HCT116 (cell line): Measurements from ENCODE around the gene MCF2L2. TPM values are rescaled to one million over a fixed set of nuclear protein-coding genes. Genes with fewer than 3 reads are reported as not detected.

ENCODE experiments used
- ATAC-seq: fragments of 200-7000 bp; cut with Tn5 transposase; 2 replicates; pipeline ENCODE4 v1.9.1; 2020; ENCODE audit warnings: mild to moderate bottlenecking, moderate library complexity
- BruUV-seq: library from RNA; stranded (reverse); fragments of 400-500 nt; replicated peaks from 2 replicates; lab custom pipeline; 2021; lab: Mats Ljungman, UMichigan
- CTCF ChIA-PET: fragments of 300-600 bp; sonication (Branson Sonifier 250); formaldehyde crosslinking; loops from one replicate; lab custom pipeline; 2021; ENCODE audit warnings: antibody characterized with exemption; lab: Charles Lee
- POLR2A ChIA-PET: fragments of 300-600, 350-600 bp; sonication (Branson Sonifier 250); formaldehyde crosslinking; loops from one replicate; lab custom pipeline; 2021; ENCODE audit warnings: antibody characterized with exemption; lab: Charles Lee
- RAD21 ChIA-PET, 2 experiments: fragments of 300-600 bp; sonication (Branson Sonifier 250); formaldehyde crosslinking; loops; one replicate each; lab custom pipeline; 2023; ENCODE audit warnings: low total read pairs in 2 of 2; ENCODE audit not compliant: uncharacterized antibody in 2 of 2, unreplicated experiment in 2 of 2, low non-redundant PET in 1 of 2; lab: Charles Lee
- DNase-seq: peaks from one replicate; pipeline ENCODE4 v3.0.0-alpha.2; 2010; ENCODE audit warnings: low read depth, low spot score
- H2AFZ ChIP-seq: fragments of 200-600 bp; shearing (Covaris generic), sonication (generic); 2 replicates; pipeline ENCODE4 v1.6.1; 2017; ENCODE audit warnings: low read depth, mixed run types, mixed read lengths, antibody characterized with exemption, low read length; ENCODE audit not compliant: poor library complexity, severe bottlenecking
- H3K27ac ChIP-seq: 2 replicates; pipeline ENCODE4 v1.5.1; 2012; ENCODE audit warnings: low read depth, low read length
- H3K27me3 ChIP-seq: fragments of 200-600 bp; sonication (generic); 2 replicates; pipeline ENCODE4 v1.6.1; 2016; ENCODE audit warnings: mixed run types, low read length, mixed read lengths; ENCODE audit not compliant: insufficient read depth
- H3K36me3 ChIP-seq, 2 experiments: fragments of 200-500 bp in 1 of 2; fragments of 200-600 bp in 1 of 2; sonication (Bioruptor generic) in 1 of 2; sonication (generic) in 1 of 2; 2 replicates each; pipeline versions ENCODE4 v1.5.1 to v1.6.1; 2014 to 2016; ENCODE audit warnings: low read length in 2 of 2, inconsistent platforms in 1 of 2, mixed read lengths in 1 of 2, mixed run types in 1 of 2; ENCODE audit not compliant: insufficient read depth in 2 of 2, control insufficient read depth in 1 of 2
- H3K4me1 ChIP-seq, 2 experiments: fragments of 200-600 bp in 1 of 2; sonication (generic) in 1 of 2; 2 replicates each; pipeline versions ENCODE4 v1.5.1 to v1.6.1; 2012 to 2017; ENCODE audit warnings: low read length in 2 of 2, inconsistent platforms in 1 of 2, mild to moderate bottlenecking in 1 of 2, mixed read lengths in 1 of 2, mixed run types in 1 of 2, moderate library complexity in 1 of 2; ENCODE audit not compliant: insufficient read depth in 2 of 2, control insufficient read depth in 1 of 2
- H3K4me2 ChIP-seq: fragments of 200-600 bp; sonication (generic); 2 replicates; pipeline ENCODE4 v1.6.1; 2017; ENCODE audit warnings: mixed run types, low read length, mixed read lengths
- H3K4me3 ChIP-seq, 2 experiments: fragments of 200-600 bp in 1 of 2; sonication (generic) in 1 of 2; replicated peaks in 1 of 2; 2 replicates each; pipeline ENCODE4 v1.5.1; 2011 to 2016; ENCODE audit warnings: low read length in 2 of 2, control low read depth in 1 of 2, low read depth in 1 of 2, mild to moderate bottlenecking in 1 of 2, mixed read lengths in 1 of 2, mixed run types in 1 of 2
- H3K79me2 ChIP-seq: fragments of 200-600 bp; sonication (generic); 2 replicates; pipeline ENCODE4 v1.6.1; 2017; ENCODE audit warnings: mild to moderate bottlenecking, mixed run types, low read length, moderate library complexity, mixed read lengths; ENCODE audit not compliant: insufficient read depth
- H3K9ac ChIP-seq: fragments of 200-600 bp; sonication (generic); 2 replicates; pipeline ENCODE4 v1.6.1; 2016; ENCODE audit warnings: low read length, mixed read lengths
- H3K9me2 ChIP-seq: fragments of 200-600 bp; sonication (generic), shearing (Covaris generic); 2 replicates; pipeline ENCODE4 v1.6.1; 2017; ENCODE audit warnings: mixed run types, mild to moderate bottlenecking, moderate library complexity; ENCODE audit not compliant: insufficient read depth
- H3K9me3 ChIP-seq, 2 experiments: fragments of 200-500 bp in 1 of 2; fragments of 200-600 bp in 1 of 2; sonication (Bioruptor generic) in 1 of 2; sonication (generic) in 1 of 2; 2 replicates each; pipeline ENCODE4 v1.6.1; 2014 to 2017; ENCODE audit warnings: low read length in 2 of 2, mixed read lengths in 2 of 2, inconsistent platforms in 1 of 2, low read depth in 1 of 2, mild to moderate bottlenecking in 1 of 2, mixed run types in 1 of 2, moderate library complexity in 1 of 2; ENCODE audit not compliant: control insufficient read depth in 1 of 2, insufficient read depth in 1 of 2
- H4K20me1 ChIP-seq: fragments of 200-600 bp; sonication (generic), shearing (Covaris generic); 2 replicates; pipeline ENCODE4 v1.6.1; 2017; ENCODE audit warnings: mixed run types, mild to moderate bottlenecking, moderate library complexity; ENCODE audit not compliant: insufficient read depth
- ATF3 ChIP-seq: IDR thresholded peaks from 2 replicates; pipeline ENCODE4 v1.6.1; 2012
- CBX3 ChIP-seq: IDR thresholded peaks from 2 replicates; pipeline ENCODE4 v1.6.1; 2012; ENCODE audit warnings: low read depth
- CTCF ChIP-seq, 3 experiments: fragments of 200-600 bp in 1 of 3; sonication (generic) in 1 of 3; IDR thresholded peaks in 2 of 3; conservative IDR thresholded peaks in 1 of 3; 2 replicates each; pipeline ENCODE4 v1.5.1; 2012 to 2017; ENCODE audit warnings: low read depth in 2 of 3, low read length in 2 of 3, antibody characterized with exemption in 1 of 3, borderline replicate concordance in 1 of 3, control low read depth in 1 of 3, mild to moderate bottlenecking in 1 of 3, mixed read lengths in 1 of 3, mixed run types in 1 of 3, moderate library complexity in 1 of 3; ENCODE audit not compliant: insufficient read depth in 1 of 3
- ELF1 ChIP-seq: IDR thresholded peaks from 2 replicates; pipeline ENCODE4 v1.6.1; 2012; ENCODE audit warnings: low read depth, borderline replicate concordance
- EZH2 ChIP-seq: fragments of 200-600 bp; sonication (generic); IDR thresholded peaks from 2 replicates; pipeline ENCODE4 v1.6.1; 2017; ENCODE audit warnings: antibody characterized with exemption, mixed run types
- POLR2A ChIP-seq: IDR thresholded peaks from 2 replicates; pipeline ENCODE4 v1.7.0; 2011; ENCODE audit warnings: borderline replicate concordance; ENCODE audit not compliant: insufficient read depth, insufficient read length; ENCODE audit errors: extremely low read depth
- SIN3A ChIP-seq: IDR thresholded peaks from 2 replicates; pipeline ENCODE4 v1.6.1; 2012; ENCODE audit warnings: low read depth
- SP1 ChIP-seq: IDR thresholded peaks from 2 replicates; pipeline ENCODE4 v1.6.1; 2012; ENCODE audit warnings: low read depth
- SRF ChIP-seq: IDR thresholded peaks from 2 replicates; pipeline ENCODE4 v1.6.1; 2012; ENCODE audit warnings: low read depth
- TCF7L2 ChIP-seq: IDR thresholded peaks from 2 replicates; pipeline ENCODE4 v1.7.0; 2011; ENCODE audit warnings: borderline replicate concordance, inconsistent platforms; ENCODE audit not compliant: insufficient read depth, insufficient read length; ENCODE audit errors: extremely low read depth
- YY1 ChIP-seq: IDR thresholded peaks from 2 replicates; pipeline ENCODE4 v1.6.1; 2011; ENCODE audit warnings: low read length, low read depth, moderate library complexity, mild to moderate bottlenecking; ENCODE audit not compliant: insufficient replicate concordance; ENCODE audit errors: extremely low read depth
- ZBTB33 ChIP-seq: IDR thresholded peaks from 2 replicates; pipeline ENCODE4 v1.6.1; 2011; ENCODE audit warnings: mild to moderate bottlenecking, low read length, moderate library complexity; ENCODE audit not compliant: insufficient replicate concordance; ENCODE audit errors: extremely low read depth
- ZFX ChIP-seq: fragments of 450-650 bp; IDR thresholded peaks from 2 replicates; pipeline ENCODE4 v1.6.1; 2017
- ZNF274 ChIP-seq: fragments of 200-500 bp; sonication (Bioruptor generic); IDR thresholded peaks from 2 replicates; pipeline ENCODE4 v1.6.1; 2014; ENCODE audit warnings: mild to moderate bottlenecking, low read depth, low read length, inconsistent platforms
- intact Hi-C: fragments of 100-400 bp; cut with micrococcal nuclease; formaldehyde crosslinking; loops from 2 replicates; pipeline ENCODE4 v1.10.0; 2022
- total RNA-seq: library from RNA; stranded (reverse); gene quantifications from one replicate; pipeline ENCODE4 v1.2.1, GENCODE V29; 2021; ENCODE audit not compliant: unreplicated experiment

MCF2L2 gene
- total RNA-seq, 1 experiment from 2014 or later, result 1.5 TPM

GRCh38 chr3:183156266-183156665, 272.2 kb downstream of the MCF2L2 start (continued):
- TF ChIP-seq ZBTB33 (no peak), SP1 (no peak), ZNF274 (no peak)
- TF ChIP-seq, all 23 proteins: peak for 0

GRCh38 chr3:183155499-183155898, 272.9 kb downstream of the MCF2L2 start:
- H4K20me1 ChIP-seq, result no peaks in the 10 kb centered on the region
- POLR2A ChIA-PET, result no interaction called here
- no peak for DNase-seq
- ATAC-seq, result no peak
- no peaks in the 10 kb centered on the region for H3K9me2 ChIP-seq
- intact Hi-C loops, result no loop called here
- no peak overlapping the region for H2AFZ ChIP-seq
- RAD21 ChIA-PET, result no interaction called here
- no TSS peak for BruUV-seq
- peaks cover 0 to 21% of the 10 kb centered on the region in 2 experiments; a peak in 2 of 4 replicates for H3K4me1 ChIP-seq
- CTCF ChIA-PET, result no interaction called here
- no peak for TF ChIP-seq CTCF (IDR thresholded peaks at IDR 0.05 in 2 of 3, conservative IDR thresholded peaks at IDR 0.05 in 1 of 3; ENCODE audit: borderline replicate concordance in 1 of 3, insufficient read depth in 1 of 3, low read depth in 2 of 3, low read length in 2 of 3)
- TF ChIP-seq ZFX, result no peak
- TF ChIP-seq SIN3A, result no peak
- TF ChIP-seq TCF7L2, result no peak
- TF ChIP-seq SRF, result no peak
- no peak for TF ChIP-seq ATF3
- TF ChIP-seq EZH2, result no peak
- no peak for TF ChIP-seq CBX3
- no peak for TF ChIP-seq YY1
- no peak for TF ChIP-seq POLR2A
- no peak for TF ChIP-seq ELF1
- H3K9me3 ChIP-seq, result no peaks in the 10 kb centered on the region
- H3K27ac ChIP-seq, result no peak overlapping the region
- no peak overlapping the region for H3K4me3 ChIP-seq
- H3K27me3 ChIP-seq, result no peaks in the 10 kb centered on the region
- no peaks in the 10 kb centered on the region for H3K79me2 ChIP-seq
- H3K9ac ChIP-seq, result no peak overlapping the region
- no peaks in the 10 kb centered on the region for H3K36me3 ChIP-seq
- H3K4me2 ChIP-seq, result no peak overlapping the region
